Cardiac muscle cell (in vitro differentiated cells and primary cell): ENCODE results near the gene INPP5F. TPM values are rescaled to one million over a fixed set of nuclear protein-coding genes. Genes with fewer than 3 reads are reported as not detected.
"Not testable (repeated sequence)": the region's sequence is repeated elsewhere in the genome, so short reads cannot be mapped to it uniquely, and the experiment has no call there.

Source experiments
- DNase-seq, 2 donors: peaks; one replicate each; pipeline versions ENCODE4 v3.0.0 to v3.0.0-alpha.2; 2010 to 2017; ENCODE audit warnings: low read depth in 1 of 2, low spot score in 1 of 2
- H3K27ac ChIP-seq: fragments of 200-600 bp; sonication (generic); 2 replicates; pipeline ENCODE4 v1.5.1; 2016
- H3K27me3 ChIP-seq: fragments of 200-600 bp; sonication (generic); 2 replicates; pipeline ENCODE4 v1.6.0; 2016; ENCODE audit warnings: control low read depth
- H3K36me3 ChIP-seq: fragments of 200-600 bp; sonication (generic); 2 replicates; pipeline ENCODE4 v1.5.1; 2016; ENCODE audit warnings: control low read depth
- H3K4me1 ChIP-seq: fragments of 200-600 bp; sonication (generic); 2 replicates; pipeline ENCODE4 v1.8.1; 2017; ENCODE audit warnings: low read depth, mild to moderate bottlenecking, mixed run types
- H3K4me3 ChIP-seq: fragments of 200-600 bp; sonication (generic); 2 replicates; pipeline ENCODE4 v1.5.1; 2016; ENCODE audit warnings: mild to moderate bottlenecking
- H3K9me3 ChIP-seq: fragments of 200-600 bp; sonication (generic); 2 replicates; pipeline ENCODE4 v1.5.1; 2017; ENCODE audit warnings: low read depth, mild to moderate bottlenecking, control low read depth
- CTCF ChIP-seq: IDR thresholded peaks from 2 replicates; pipeline ENCODE4 v1.5.1; 2012; ENCODE audit warnings: low read depth, mild to moderate bottlenecking, low read length
- polyA plus RNA-seq: library from polyadenylated mRNA; unstranded; fragments of >200 nt; fragmentation: Nextera tagmentation; extraction: Ambion mirVana; gene quantifications from 2 replicates; pipeline ENCODE4 v1.2.1, GENCODE V29; 2016
- total RNA-seq: library from RNA; depleted of rRNA; stranded (reverse); fragments of >200 nt; gene quantifications from 2 replicates; pipeline ENCODE4 v1.2.3, GENCODE V29; 2016

The INPP5F gene
- total and polyA plus RNA-seq, 2 experiments from 2014 or later, result 10.2 to 15.7 TPM

GRCh38 chr10:119702583-119702982, 23.3 kb upstream of the INPP5F start:
- no peak for DNase-seq
- no peak overlapping the region for H3K4me3 ChIP-seq
- no peaks in the 10 kb centered on the region for H3K36me3 ChIP-seq
- no peaks in the 10 kb centered on the region for H3K9me3 ChIP-seq
- H3K4me1 ChIP-seq, result no peaks in the 10 kb centered on the region
- no peak overlapping the region for H3K27ac ChIP-seq
- no peaks in the 10 kb centered on the region for H3K27me3 ChIP-seq
- TF ChIP-seq CTCF, result no peak

- Histone ChIP-seq H3K4me3 (no peak overlapping the region), H3K4me1 (no peaks in the 10 kb centered on the region), H3K9me3 (no peaks in the 10 kb centered on the region), H3K27me3 (no peaks in the 10 kb centered on the region), H3K36me3 (no peaks in the 10 kb centered on the region), H3K27ac (no peak overlapping the region)
- DNase-seq, result no peak
- no peak for TF ChIP-seq CTCF
Observed at GRCh38 chr10:119703903-119704508, 21.8 kb upstream of the INPP5F start.

- H3K27ac ChIP-seq, result no peak overlapping the region
- no peak overlapping the region for H3K4me3 ChIP-seq
- no peaks in the 10 kb centered on the region for H3K36me3 ChIP-seq
- H3K4me1 ChIP-seq, result no peaks in the 10 kb centered on the region
- no peaks in the 10 kb centered on the region for H3K9me3 ChIP-seq
- no peak for DNase-seq
- no peak for TF ChIP-seq CTCF
- no peaks in the 10 kb centered on the region for H3K27me3 ChIP-seq
Observed at GRCh38 chr10:119705434-119705831, 20.4 kb upstream of the INPP5F start.

GRCh38 chr10:119706521-119707278, 19.1 kb upstream of the INPP5F start:
- Histone ChIP-seq H3K4me3 (no peak overlapping the region), H3K27me3 (no peaks in the 10 kb centered on the region), H3K4me1 (no peaks in the 10 kb centered on the region), H3K36me3 (no peaks in the 10 kb centered on the region), H3K9me3 (no peaks in the 10 kb centered on the region), H3K27ac (no peak overlapping the region)
- no peak for TF ChIP-seq CTCF
- DNase-seq, result no peak

- H3K9me3 ChIP-seq, H3K27ac ChIP-seq, H3K4me1 ChIP-seq, DNase-seq, H3K36me3 ChIP-seq, H3K27me3 ChIP-seq, H3K4me3 ChIP-seq: not testable (repeated sequence)
Observed at GRCh38 chr10:119707331-119707730, 18.5 kb upstream of the INPP5F start.

- H3K4me3 ChIP-seq, H3K9me3 ChIP-seq, H3K4me1 ChIP-seq, H3K27ac ChIP-seq, H3K36me3 ChIP-seq, DNase-seq, H3K27me3 ChIP-seq: not testable (repeated sequence)
Observed at GRCh38 chr10:119710935-119711334, 14.9 kb upstream of the INPP5F start.
